Ectodermal cell (in vitro differentiated cells): ENCODE results near the gene TOR1B.

Source experiments
- H3K27ac ChIP-seq: 2 replicates; pipeline ENCODE4 v1.7.0; 2013; ENCODE audit warnings: mild to moderate bottlenecking, low read depth, low read length; ENCODE audit not compliant: insufficient read depth, poor library complexity, severe bottlenecking
- H3K27me3 ChIP-seq: 2 replicates; pipeline ENCODE4 v1.7.0; 2013; ENCODE audit warnings: mild to moderate bottlenecking, low read length; ENCODE audit not compliant: insufficient read depth, control insufficient read depth, poor library complexity, severe bottlenecking
- H3K36me3 ChIP-seq: one replicate; pipeline ENCODE4 v1.7.0; 2013; ENCODE audit warnings: low read length; ENCODE audit not compliant: control insufficient read depth, insufficient read depth
- H3K4me1 ChIP-seq: one replicate; pipeline ENCODE4 v1.7.0; 2013; ENCODE audit warnings: low read length; ENCODE audit not compliant: control insufficient read depth, insufficient read depth
- H3K4me3 ChIP-seq: 2 replicates; pipeline ENCODE4 v1.7.0; 2013; ENCODE audit warnings: low read depth, low read length, control low read depth; ENCODE audit not compliant: insufficient read depth
- H3K9me3 ChIP-seq: 2 replicates; pipeline ENCODE4 v1.7.0; 2013; ENCODE audit warnings: mild to moderate bottlenecking, low read length, moderate library complexity; ENCODE audit not compliant: control insufficient read depth
- WGBS, 2 experiments: methylation state at CpG; one replicate each; pipeline ENCODE4 v1.1.7; 2013; ENCODE audit warnings: missing lambda C conversion rate in 2 of 2; 5-methylcytosine and 5-hydroxymethylcytosine counted together

TOR1B gene

DNA sequence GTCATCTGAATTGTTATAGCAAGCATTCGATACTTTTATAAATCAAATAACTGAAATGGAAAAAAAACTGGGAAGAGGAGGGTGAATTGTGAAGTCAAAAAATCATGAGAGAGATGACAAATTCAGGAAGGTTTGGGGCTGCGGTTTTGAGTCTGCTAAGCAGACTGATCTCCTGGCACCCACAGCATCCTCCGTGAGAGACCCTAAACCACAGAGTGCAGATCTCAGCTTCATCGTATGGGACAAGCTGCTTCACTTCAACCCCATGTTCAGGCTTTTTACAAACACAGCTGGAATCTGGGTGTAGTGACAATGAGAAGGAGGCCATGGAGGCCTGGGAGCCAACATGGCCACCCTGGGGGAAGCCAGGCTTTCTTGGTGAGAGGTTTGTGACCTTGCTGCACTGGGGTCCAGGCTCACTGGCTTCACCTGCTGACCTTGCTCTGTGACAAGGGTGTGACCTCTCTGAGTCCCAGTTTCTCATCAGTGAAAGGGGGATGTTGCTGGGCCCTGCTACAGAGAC lies 51.7 kb downstream of the TOR1B start:
- no peak overlapping the region for H3K27ac ChIP-seq
- H3K9me3 ChIP-seq, result no peaks in the 10 kb centered on the region
- no peaks in the 10 kb centered on the region for H3K4me1 ChIP-seq
- WGBS, 2 experiments, result 90 to 95% methylated on average over 3 to 4 of the region's 4 CpGs
- H3K4me3 ChIP-seq, result no peak overlapping the region
- H3K27me3 ChIP-seq, result no peaks in the 10 kb centered on the region
- no peaks in the 10 kb centered on the region for H3K36me3 ChIP-seq

DNA sequence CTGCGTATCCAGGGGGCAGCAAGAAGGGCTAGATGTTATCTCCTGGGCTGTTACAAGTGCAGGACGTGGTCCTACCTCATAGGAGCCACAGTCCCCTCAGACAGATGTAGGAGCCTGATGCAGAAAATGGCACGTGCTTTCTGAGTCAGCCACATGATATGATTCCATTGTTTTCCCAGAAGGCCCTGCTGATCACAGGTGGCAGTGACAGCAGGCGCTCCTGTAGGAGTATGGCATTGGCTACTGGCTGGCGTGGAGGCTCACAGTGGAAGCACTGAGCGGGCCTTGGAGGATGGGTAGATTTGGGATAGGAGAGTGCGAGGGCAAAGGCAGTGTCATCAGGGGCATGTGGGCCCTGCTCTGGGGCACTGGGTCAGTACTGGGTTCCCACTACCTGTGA lies 54.2 kb downstream of the TOR1B start:
- H3K27me3 ChIP-seq, result no peaks in the 10 kb centered on the region
- H3K9me3 ChIP-seq, result no peaks in the 10 kb centered on the region
- WGBS, 2 experiments, result 94% methylated on average over 7 of the region's 7 CpGs
- H3K36me3 ChIP-seq, result peaks cover 3% of the 10 kb centered on the region
- H3K4me3 ChIP-seq, result no peak overlapping the region
- no peaks in the 10 kb centered on the region for H3K4me1 ChIP-seq
- H3K27ac ChIP-seq, result no peak overlapping the region

DNA sequence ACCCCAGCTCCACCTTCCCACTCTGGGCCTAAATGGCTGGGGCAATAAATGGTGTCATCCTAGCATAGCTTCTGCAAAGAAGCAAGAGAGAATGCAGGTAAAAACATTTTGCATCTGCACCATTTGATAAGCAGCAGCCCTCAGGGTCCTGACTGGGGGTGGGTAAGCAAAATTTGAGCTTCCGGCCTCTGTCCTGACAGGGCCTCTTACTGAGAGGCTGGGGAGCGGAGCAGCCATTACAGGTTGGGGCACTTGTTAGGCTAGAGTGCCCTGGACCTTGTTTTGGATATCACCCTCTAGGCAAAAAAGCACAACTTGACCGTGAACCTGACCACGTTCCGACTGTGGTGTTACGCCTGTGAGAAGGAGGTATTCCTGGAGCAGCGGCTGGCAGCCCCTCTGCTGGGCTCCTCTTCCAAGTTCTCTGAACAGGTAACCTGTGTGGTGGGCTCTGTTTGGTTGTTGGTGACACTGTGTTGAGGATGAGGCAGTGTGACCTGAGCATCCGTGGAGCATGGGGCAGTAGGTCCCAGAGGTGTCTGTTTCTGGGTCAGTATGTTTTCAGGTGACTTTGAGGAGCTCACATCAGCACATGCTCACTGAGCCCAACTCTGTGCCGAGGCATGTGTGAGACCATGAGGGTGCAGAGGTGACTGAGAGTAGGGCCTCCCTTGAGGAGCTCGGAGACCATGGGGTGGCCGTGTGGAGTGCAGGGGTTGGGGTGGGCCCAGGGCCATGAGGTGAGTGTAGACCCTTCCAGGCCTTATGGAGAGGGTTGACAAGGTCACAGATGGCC lies 55.4 kb downstream of the TOR1B start:
- H3K4me1 ChIP-seq, result no peaks in the 10 kb centered on the region
- H3K36me3 ChIP-seq, result peaks cover 3% of the 10 kb centered on the region
- 88 to 89% methylated on average over 11 of the region's 11 CpGs for WGBS, 2 experiments
- no peak overlapping the region for H3K4me3 ChIP-seq
- H3K27ac ChIP-seq, result no peak overlapping the region
- no peaks in the 10 kb centered on the region for H3K9me3 ChIP-seq
- no peaks in the 10 kb centered on the region for H3K27me3 ChIP-seq
